SK-N-SH (cell line): ENCODE measurements around the gene GGTLC2. TPM values are rescaled to one million over a fixed set of nuclear protein-coding genes. Genes with fewer than 3 reads are reported as not detected.

ENCODE experiments used
- CTCF ChIA-PET: fragments of 300-600, 350-600 bp; formaldehyde crosslinking; extraction: SDS; loops from one replicate; lab custom pipeline; 2021; lab: Yijun Ruan, JAX
- POLR2A ChIA-PET: fragments of 350-600 bp; sonication (Branson Sonifier 250); formaldehyde crosslinking; extraction: SDS; loops from one replicate; lab custom pipeline; 2020; ENCODE audit warnings: antibody characterized with exemption, inconsistent platforms; lab: Yijun Ruan, JAX
- DNase-seq: peaks from one replicate; pipeline ENCODE4 v3.0.0; 2012
- H2AFZ ChIP-seq: fragments of 200-600 bp; sonication (generic); 2 replicates; pipeline ENCODE4 v1.8.1; 2016; ENCODE audit warnings: antibody characterized with exemption, mild to moderate bottlenecking, low read depth
- H3F3A ChIP-seq: fragments of 200-600 bp; sonication (generic); replicated peaks from 2 replicates; pipeline ENCODE3; 2016; ENCODE audit warnings: antibody characterized with exemption, mild to moderate bottlenecking; ENCODE audit not compliant: insufficient read depth
- H3K27ac ChIP-seq, 2 experiments: fragments of 200-500 bp in 1 of 2; fragments of 200-600 bp in 1 of 2; sonication (Bioruptor generic) in 1 of 2; sonication (generic), shearing (Covaris generic) in 1 of 2; 2 replicates each; pipeline versions ENCODE4 v1.5.1 to v1.6.1; 2014 to 2016; ENCODE audit warnings: low read depth in 2 of 2, inconsistent platforms in 1 of 2, low read length in 1 of 2, mild to moderate bottlenecking in 1 of 2, mixed read lengths in 1 of 2
- H3K27me3 ChIP-seq: fragments of 200-600 bp; sonication (generic), shearing (Covaris generic); 2 replicates; pipeline ENCODE4 v1.6.1; 2016; ENCODE audit warnings: mixed run types; ENCODE audit not compliant: insufficient read depth
- H3K36me3 ChIP-seq, 2 experiments: fragments of 200-500 bp in 1 of 2; fragments of 200-600 bp in 1 of 2; sonication (Bioruptor generic) in 1 of 2; sonication (generic) in 1 of 2; replicated peaks in 1 of 2; 2 replicates each; pipeline versions ENCODE3 to v1.5.1; 2014 to 2016; ENCODE audit warnings: low read length in 1 of 2, mild to moderate bottlenecking in 1 of 2; ENCODE audit not compliant: insufficient read depth in 2 of 2, control insufficient read depth in 1 of 2
- H3K4me1 ChIP-seq, 2 experiments: fragments of 200-500 bp in 1 of 2; fragments of 200-600 bp in 1 of 2; sonication (Bioruptor generic) in 1 of 2; sonication (generic), shearing (Covaris generic) in 1 of 2; 2 replicates each; pipeline versions ENCODE4 v1.5.1 to v1.6.1; 2014 to 2016; ENCODE audit warnings: low read depth in 1 of 2, low read length in 1 of 2, mixed run types in 1 of 2; ENCODE audit not compliant: insufficient read depth in 2 of 2, control insufficient read depth in 1 of 2
- H3K4me2 ChIP-seq: fragments of 200-600 bp; sonication (generic), shearing (Covaris generic); 2 replicates; pipeline ENCODE4 v1.6.1; 2017; ENCODE audit warnings: mixed run types
- H3K4me3 ChIP-seq, 2 experiments: fragments of 200-500 bp in 1 of 2; fragments of 200-600 bp in 1 of 2; sonication (Bioruptor generic) in 1 of 2; sonication (generic), shearing (Covaris generic) in 1 of 2; 2 replicates each; pipeline versions ENCODE4 v1.5.1 to v1.8.1; 2014 to 2016; ENCODE audit warnings: low read depth in 2 of 2, inconsistent platforms in 1 of 2, low read length in 1 of 2, mild to moderate bottlenecking in 1 of 2, mixed read lengths in 1 of 2, moderate library complexity in 1 of 2
- H3K79me2 ChIP-seq: fragments of 200-600 bp; sonication (generic); 2 replicates; pipeline ENCODE4 v1.8.1; 2017; ENCODE audit warnings: mild to moderate bottlenecking; ENCODE audit not compliant: insufficient read depth
- H3K9ac ChIP-seq: fragments of 200-600 bp; sonication (generic); 2 replicates; pipeline ENCODE4 v1.6.1; 2017; ENCODE audit warnings: mixed run types
- H3K9me2 ChIP-seq: fragments of 200-600 bp; sonication (generic); 2 replicates; pipeline ENCODE4 v1.6.1; 2017; ENCODE audit warnings: mixed run types
- H3K9me3 ChIP-seq: fragments of 200-600 bp; sonication (generic); 2 replicates; pipeline ENCODE4 v1.6.1; 2017; ENCODE audit warnings: mixed run types, mild to moderate bottlenecking, moderate library complexity
- H4K20me1 ChIP-seq: fragments of 200-600 bp; sonication (generic); 2 replicates; pipeline ENCODE4 v1.6.1; 2017; ENCODE audit warnings: mild to moderate bottlenecking, mixed run types; ENCODE audit not compliant: insufficient read depth
- CHD2 ChIP-seq: fragments of 150-350 bp; IDR thresholded peaks from 2 replicates; pipeline ENCODE4 v1.6.1; 2018; ENCODE audit warnings: low read length; ENCODE audit not compliant: partially characterized antibody
- EP300 ChIP-seq, 2 experiments: IDR thresholded peaks; 2 replicates each; pipeline versions ENCODE4 v1.4.0 to v1.6.1; 2012; ENCODE audit warnings: borderline replicate concordance in 1 of 2, low read depth in 1 of 2, low read length in 1 of 2
- FOXM1 ChIP-seq: IDR thresholded peaks from 2 replicates; pipeline ENCODE4 v1.4.0; 2012; ENCODE audit warnings: low read depth, mild to moderate bottlenecking
- GATA2 ChIP-seq: sonication (generic); formaldehyde crosslinking; IDR thresholded peaks from 2 replicates; pipeline ENCODE4 v1.5.0; 2020; ENCODE audit warnings: mild to moderate bottlenecking, missing genetic modification reagents
- MAX ChIP-seq: IDR thresholded peaks from 2 replicates; pipeline ENCODE4 v1.4.0; 2012; ENCODE audit warnings: low read depth
- NFIC ChIP-seq: IDR thresholded peaks from 2 replicates; pipeline ENCODE4 v1.4.0; 2012; ENCODE audit warnings: borderline replicate concordance
- PBX3 ChIP-seq: IDR thresholded peaks from 2 replicates; pipeline ENCODE4; 2012
- POLR2AphosphoS5 ChIP-seq: IDR thresholded peaks from 2 replicates; pipeline ENCODE4 v1.6.1; 2012; ENCODE audit warnings: low read depth, low read length
- RAD21 ChIP-seq: IDR thresholded peaks from 2 replicates; pipeline ENCODE4 v1.6.1; 2012; ENCODE audit warnings: mild to moderate bottlenecking, low read length
- RCOR1 ChIP-seq: fragments of 150-350 bp; IDR thresholded peaks from 2 replicates; pipeline ENCODE4 v1.6.1; 2017; ENCODE audit warnings: antibody characterized with exemption, low read length
- SIN3A ChIP-seq: IDR thresholded peaks from 2 replicates; pipeline ENCODE4 v1.6.1; 2012; ENCODE audit warnings: low read depth, mild to moderate bottlenecking, low read length, moderate library complexity, borderline replicate concordance
- TCF12 ChIP-seq: IDR thresholded peaks from 2 replicates; pipeline ENCODE4 v1.4.0; 2012
- USF1 ChIP-seq: IDR thresholded peaks from 2 replicates; pipeline ENCODE4 v1.4.0; 2012; ENCODE audit warnings: low read depth, borderline replicate concordance
- USF2 ChIP-seq: fragments of 150-350 bp; IDR thresholded peaks from 2 replicates; pipeline ENCODE4 v1.6.1; 2017; ENCODE audit warnings: antibody characterized with exemption, low read length, low read depth, borderline replicate concordance
- ZBTB33 ChIP-seq: IDR thresholded peaks from 2 replicates; pipeline ENCODE4 v1.4.0; 2012; ENCODE audit warnings: low read depth, borderline replicate concordance
- WGBS: methylation state at CpG from one replicate; pipeline ENCODE4 v1.1.6; 2017; ENCODE audit warnings: low lambda C conversion rate; 5-methylcytosine and 5-hydroxymethylcytosine counted together
- polyA plus RNA-seq, 3 experiments: library from polyadenylated mRNA; depleted of rRNA; stranded (reverse); fragments of >200 nt; gene quantifications; 2 replicates each; pipeline ENCODE4 v1.2.3, GENCODE V29; 2012

Gene GGTLC2
- polyA plus RNA-seq, 1 of the 3 experiments (the other 2 are of a cell fraction): not detected

GRCh38 chr22:22599248-22599647 lies 45.2 kb upstream of the GGTLC2 start:
- no peak overlapping the region for H3K9ac ChIP-seq
- ChIA-PET CTCF (interaction anchor here (1.8 to 2.1 kb wide), 2 partner anchors 12 to 135 kb away, joined by 7 to 11 read pairs; no protein-coding TSS in a partner anchor), POLR2A (no interaction called here)
- H2AFZ ChIP-seq: no peak overlapping the region
- H3K79me2 ChIP-seq: no peaks in the 10 kb centered on the region
- H3K27ac ChIP-seq: no peak overlapping the region
- H4K20me1 ChIP-seq: no peaks in the 10 kb centered on the region
- no peaks in the 10 kb centered on the region for H3K9me3 ChIP-seq
- no peak overlapping the region for H3K4me3 ChIP-seq
- H3K9me2 ChIP-seq: no peaks in the 10 kb centered on the region
- no peaks in the 10 kb centered on the region for H3F3A ChIP-seq
- H3K4me2 ChIP-seq: no peak overlapping the region
- no peak for TF ChIP-seq SIN3A
- TF ChIP-seq RAD21: no peak
- no peak for TF ChIP-seq ZBTB33
- no peaks in the 10 kb centered on the region for H3K36me3 ChIP-seq
- DNase-seq: no peak
- no peaks in the 10 kb centered on the region for H3K4me1 ChIP-seq
- no peaks in the 10 kb centered on the region for H3K27me3 ChIP-seq
- 17% methylated on average over 3 of the region's 3 CpGs for WGBS

GRCh38 chr22:22600531-22601261 lies 43.7 kb upstream of the GGTLC2 start:
- no peak overlapping the region for H3K27ac ChIP-seq
- H3K27me3 ChIP-seq: no peaks in the 10 kb centered on the region; the same call in 1 of the 2 replicates
- no peaks in the 10 kb centered on the region for H3K4me1 ChIP-seq
- no peak overlapping the region for H2AFZ ChIP-seq
- H3K4me2 ChIP-seq: no peak overlapping the region
- H4K20me1 ChIP-seq: no peaks in the 10 kb centered on the region
- no peaks in the 10 kb centered on the region for H3K36me3 ChIP-seq
- H3K79me2 ChIP-seq: no peaks in the 10 kb centered on the region
- H3K4me3 ChIP-seq: no peak overlapping the region
- no peak overlapping the region for H3K9ac ChIP-seq
- POLR2A ChIA-PET: no interaction called here
- CTCF ChIA-PET: interaction anchor here (1.7 to 1.8 kb wide), 2 partner anchors 10 to 14 kb away, joined by 6 to 11 read pairs; no protein-coding TSS in a partner anchor
- no peaks in the 10 kb centered on the region for H3F3A ChIP-seq
- no peaks in the 10 kb centered on the region for H3K9me3 ChIP-seq
- WGBS: 46% methylated on average over 5 of the region's 6 CpGs
- DNase-seq: no peak
- TF ChIP-seq FOXM1 (no peak), TCF12 (no peak), POLR2AphosphoS5 (no peak), PBX3 (no peak), CHD2 (no peak), MAX (no peak), ZBTB33 (no peak), NFIC (no peak), RCOR1 (no peak), USF2 (no peak), EP300 (IDR thresholded peaks at IDR 0.05; ENCODE audit: borderline replicate concordance in 1 of 2, low read depth in 1 of 2, low read length in 1 of 2) (no peak), USF1 (no peak), GATA2 (CRISPR knock-in tag) (no peak)
- H3K9me2 ChIP-seq: no peaks in the 10 kb centered on the region
